ENCODE measurements around the gene INTS7. TPM values are rescaled to one million over a fixed set of nuclear protein-coding genes. Genes with fewer than 3 reads are reported as not detected.

INTS7 gene
- total RNA-seq, 6 experiments from 2014 or later: 9.6 to 14.5 (median 13.3) TPM

- Mint-ChIP-seq H3K4me1 (ENCODE audit: low read depth) (peaks cover 7% of the 10 kb centered on the region), H3K27ac (no peak overlapping the region), H3K4me3 (no peak overlapping the region), H3K27me3 (ENCODE audit: insufficient read depth) (peaks cover 31% of the 10 kb centered on the region), H3K9me3 (no peaks in the 10 kb centered on the region), H3K36me3 (ENCODE audit: low read depth) (no peaks in the 10 kb centered on the region)
- no peak for DNase-seq
- TF ChIP-seq CTCF (IDR thresholded peaks at IDR 0.05): no peak
These were observed 122.4 kb downstream of the INTS7 start for GRCh38 chr1:211912844-211913432.

- Mint-ChIP-seq H3K4me3 (no peak overlapping the region), H3K27ac (no peak overlapping the region), H3K4me1 (ENCODE audit: low read depth) (no peaks in the 10 kb centered on the region), H3K36me3 (ENCODE audit: low read depth) (no peaks in the 10 kb centered on the region), H3K9me3 (no peaks in the 10 kb centered on the region), H3K27me3 (ENCODE audit: insufficient read depth) (peaks cover 31% of the 10 kb centered on the region)
- TF ChIP-seq CTCF (IDR thresholded peaks at IDR 0.05): no peak
- DNase-seq: no peak
These were observed 123.3 kb downstream of the INTS7 start for GRCh38 chr1:211912038-211912437.

- no peak for TF ChIP-seq CTCF (IDR thresholded peaks at IDR 0.05)
- Mint-ChIP-seq H3K36me3 (ENCODE audit: low read depth) (no peaks in the 10 kb centered on the region), H3K4me1 (ENCODE audit: low read depth) (no peaks in the 10 kb centered on the region), H3K4me3 (no peak overlapping the region), H3K27ac (no peak overlapping the region), H3K27me3 (ENCODE audit: insufficient read depth) (peaks cover 36% of the 10 kb centered on the region), H3K9me3 (no peaks in the 10 kb centered on the region)
- DNase-seq: no peak
These were observed 124.4 kb downstream of the INTS7 start for GRCh38 chr1:211910913-211911485.

GRCh38 chr1:211910113-211910884 is 125.1 kb downstream of the INTS7 start:
- Mint-ChIP-seq H3K36me3 (ENCODE audit: low read depth) (no peaks in the 10 kb centered on the region), H3K27ac (no peak overlapping the region), H3K4me3 (no peak overlapping the region), H3K9me3 (no peaks in the 10 kb centered on the region), H3K27me3 (ENCODE audit: insufficient read depth) (peaks cover 30% of the 10 kb centered on the region), H3K4me1 (ENCODE audit: low read depth) (no peaks in the 10 kb centered on the region)
- DNase-seq: no peak
- TF ChIP-seq CTCF (IDR thresholded peaks at IDR 0.05): no peak

GRCh38 chr1:211909395-211909794 is 126.0 kb downstream of the INTS7 start:
- no peaks in the 10 kb centered on the region for H3K9me3 Mint-ChIP-seq
- H3K27ac Mint-ChIP-seq: no peak overlapping the region
- no peak for TF ChIP-seq CTCF (IDR thresholded peaks at IDR 0.05)
- DNase-seq: no peak
- no peak overlapping the region for H3K4me3 Mint-ChIP-seq
- peaks cover 25% of the 10 kb centered on the region for H3K27me3 Mint-ChIP-seq (ENCODE audit: insufficient read depth)
- no peaks in the 10 kb centered on the region for H3K36me3 Mint-ChIP-seq (ENCODE audit: low read depth)
- H3K4me1 Mint-ChIP-seq (ENCODE audit: low read depth): no peaks in the 10 kb centered on the region
